Panc1 (cell line): ENCODE results near the gene CCDC197. TPM values are rescaled to one million over a fixed set of nuclear protein-coding genes. Genes with fewer than 3 reads are reported as not detected.

Source experiments
- ATAC-seq: fragments of 200-7000 bp; cut with Tn5 transposase; 2 replicates; pipeline ENCODE4 v1.9.1; 2020; ENCODE audit warnings: mild to moderate bottlenecking, moderate library complexity
- BruUV-seq: library from RNA; stranded (reverse); fragments of 400-500 nt; replicated peaks from 2 replicates; lab custom pipeline; 2021; lab: Mats Ljungman, UMichigan
- CTCF ChIA-PET: fragments of 300-600 bp; sonication (Branson Sonifier 250); formaldehyde crosslinking; loops from one replicate; lab custom pipeline; 2022; ENCODE audit warnings: antibody characterized with exemption; lab: Charles Lee
- POLR2A ChIA-PET: fragments of 300-600 bp; sonication (Branson Sonifier 250); formaldehyde crosslinking; loops from one replicate; lab custom pipeline; 2022; ENCODE audit warnings: antibody characterized with exemption; lab: Charles Lee
- DNase-seq: peaks from one replicate; pipeline ENCODE4 v3.0.0-alpha.2; 2010; ENCODE audit warnings: low read depth, low spot score
- H3K27ac ChIP-seq: 2 replicates; pipeline ENCODE4 v1.5.1; 2011; ENCODE audit warnings: mild to moderate bottlenecking, low read length, inconsistent platforms
- H3K27me3 ChIP-seq: fragments of 200-500 bp; sonication (Bioruptor generic); 2 replicates; pipeline ENCODE4 v1.6.0; 2014; ENCODE audit warnings: low read length, inconsistent platforms; ENCODE audit not compliant: control insufficient read depth, insufficient read depth
- H3K36me3 ChIP-seq: fragments of 200-500 bp; sonication (Bioruptor generic); 2 replicates; pipeline ENCODE4 v1.5.1; 2014; ENCODE audit warnings: inconsistent platforms, mild to moderate bottlenecking, low read length, moderate library complexity; ENCODE audit not compliant: control insufficient read depth, insufficient read depth
- H3K4me1 ChIP-seq: 2 replicates; pipeline ENCODE4 v1.5.1; 2011; ENCODE audit warnings: inconsistent platforms, mild to moderate bottlenecking, low read length, moderate library complexity; ENCODE audit not compliant: control insufficient read depth, insufficient read depth
- H3K4me3 ChIP-seq, 2 experiments: 2 replicates each; pipeline ENCODE4 v1.5.1; 2011 to 2012; ENCODE audit warnings: low read depth in 2 of 2, low read length in 2 of 2, mild to moderate bottlenecking in 2 of 2, inconsistent platforms in 1 of 2, moderate library complexity in 1 of 2
- H3K9me3 ChIP-seq: fragments of 200-500 bp; sonication (Bioruptor generic); 2 replicates; pipeline ENCODE4 v1.5.1; 2014; ENCODE audit warnings: low read depth, mild to moderate bottlenecking, inconsistent platforms, low read length, moderate library complexity; ENCODE audit not compliant: control insufficient read depth, insufficient read depth
- CTCF ChIP-seq: fragments of 450-650 bp; IDR thresholded peaks from 2 replicates; pipeline ENCODE4 v1.5.1; 2017; ENCODE audit warnings: mild to moderate bottlenecking
- POLR2AphosphoS5 ChIP-seq: IDR thresholded peaks from 2 replicates; pipeline ENCODE4 v1.6.1; 2012; ENCODE audit warnings: mild to moderate bottlenecking, low read depth, low read length, moderate library complexity
- REST ChIP-seq, 2 experiments: IDR thresholded peaks; 2 replicates each; pipeline ENCODE4 v1.6.1; 2011 to 2012; ENCODE audit warnings: low read depth in 2 of 2, control low read depth in 1 of 2, low read length in 1 of 2, mild to moderate bottlenecking in 1 of 2, moderate library complexity in 1 of 2; ENCODE audit not compliant: insufficient read depth in 1 of 2
- SIN3A ChIP-seq: IDR thresholded peaks from 2 replicates; pipeline ENCODE4 v1.6.1; 2012; ENCODE audit warnings: low read depth, mild to moderate bottlenecking, low read length, moderate library complexity, borderline replicate concordance; ENCODE audit not compliant: insufficient read depth
- TCF7L2 ChIP-seq: IDR thresholded peaks from 2 replicates; pipeline ENCODE4 v1.6.1; 2011; ENCODE audit warnings: mild to moderate bottlenecking, low read depth, low read length, inconsistent platforms
- in situ Hi-C: cut with HindIII; loops from 2 replicates; pipeline ENCODE4 v1.10.0; 2016; ENCODE audit warnings: low sequenced_read_pairs, low pct_unique_long_range_greater_than_20kb
- intact Hi-C: fragments of 100-400 bp; cut with micrococcal nuclease; formaldehyde crosslinking; loops from one replicate; pipeline ENCODE4 v1.10.0; 2022; ENCODE audit not compliant: unreplicated experiment
- total RNA-seq: library from RNA; stranded (reverse); gene quantifications from one replicate; pipeline ENCODE4 v1.2.1, GENCODE V29; 2021; ENCODE audit not compliant: unreplicated experiment

The CCDC197 gene
- total RNA-seq, 1 experiment from 2014 or later, result not detected

- POLR2A ChIA-PET, result no interaction called here
- peaks cover 2% of the 10 kb centered on the region; the same call in 1 of the 2 replicates for H3K4me1 ChIP-seq
- no peaks in the 10 kb centered on the region for H3K27me3 ChIP-seq
- H3K9me3 ChIP-seq, result no peaks in the 10 kb centered on the region
- CTCF ChIA-PET, result interaction anchor here (0.8 kb wide), 1 partner anchor 35 kb away, joined by 9 read pairs; no protein-coding TSS in a partner anchor
- ATAC-seq, result no peak
- TF ChIP-seq CTCF, result no peak
- no peak for TF ChIP-seq TCF7L2
- TF ChIP-seq SIN3A, result no peak
- TF ChIP-seq REST (IDR thresholded peaks at IDR 0.05; ENCODE audit: insufficient read depth in 1 of 2, low read depth in 2 of 2, low read length in 1 of 2), result no peak
- TF ChIP-seq POLR2AphosphoS5, result no peak
- no peak for DNase-seq
- in situ Hi-C loops, result no loop called here
- H3K4me3 ChIP-seq, result no peak overlapping the region
- intact Hi-C loops, result no loop called here
- no peak overlapping the region for H3K27ac ChIP-seq
- H3K36me3 ChIP-seq, result no peaks in the 10 kb centered on the region
- BruUV-seq, result no TSS peak
Observed at GRCh38 chr14:93974833-93975232, 22.3 kb upstream of the CCDC197 start.

- ChIA-PET CTCF (no interaction called here), POLR2A (no interaction called here)
- ATAC-seq (no peak), DNase-seq (no peak)
- peaks cover 1% of the 10 kb centered on the region; the same call in 1 of the 2 replicates for H3K4me1 ChIP-seq
- H3K36me3 ChIP-seq, result no peaks in the 10 kb centered on the region
- H3K9me3 ChIP-seq, result no peaks in the 10 kb centered on the region
- no peak overlapping the region for H3K27ac ChIP-seq
- no peak overlapping the region for H3K4me3 ChIP-seq
- TF ChIP-seq TCF7L2 (no peak), REST (IDR thresholded peaks at IDR 0.05; ENCODE audit: insufficient read depth in 1 of 2, low read depth in 2 of 2, low read length in 1 of 2) (no peak)
- in situ Hi-C loops (no loop called here), intact Hi-C loops (no loop called here)
- H3K27me3 ChIP-seq, result no peaks in the 10 kb centered on the region
- no TSS peak for BruUV-seq
Observed at GRCh38 chr14:93975791-93976476, 21.2 kb upstream of the CCDC197 start.
